ENCODE results near the gene ZNF560.

GRCh38 chr19:9461938-9462337, 36.5 kb downstream of the ZNF560 start:
- no peak for TF ChIP-seq CTCF (conservative IDR thresholded peaks at IDR 0.05; ENCODE audit: low read length)
- no peak for TF ChIP-seq EZH2phosphoT487 (IDR thresholded peaks at IDR 0.05; ENCODE audit: borderline replicate concordance, low read depth, low read length)

Measured in OCI-LY7 (cell line).